ENCODE results near the gene CST7.

CST7 gene, protein sequence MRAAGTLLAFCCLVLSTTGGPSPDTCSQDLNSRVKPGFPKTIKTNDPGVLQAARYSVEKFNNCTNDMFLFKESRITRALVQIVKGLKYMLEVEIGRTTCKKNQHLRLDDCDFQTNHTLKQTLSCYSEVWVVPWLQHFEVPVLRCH

GRCh38 chr20:24948939-24949679 lies at the start of gene CST7:
CST7 (plus strand) TSS chr20:24949269; CDS start chr20:24949506, 237 bp downstream.
- no peak for DNase-seq
- no peak within 1 kb of the TSS for H3K4me3 ChIP-seq
- no peaks in the 10 kb centered on the region for H3K36me3 ChIP-seq
- no peaks in the 10 kb centered on the region for H3K4me1 ChIP-seq
- H3K27me3 ChIP-seq = peaks cover 0 to 12% of the 10 kb centered on the region in 2 donors
- intact Hi-C loops (cut with DNase I; ENCODE audit: low total_unique reads) = no loop called here
- TF ChIP-seq, protein P1, sequence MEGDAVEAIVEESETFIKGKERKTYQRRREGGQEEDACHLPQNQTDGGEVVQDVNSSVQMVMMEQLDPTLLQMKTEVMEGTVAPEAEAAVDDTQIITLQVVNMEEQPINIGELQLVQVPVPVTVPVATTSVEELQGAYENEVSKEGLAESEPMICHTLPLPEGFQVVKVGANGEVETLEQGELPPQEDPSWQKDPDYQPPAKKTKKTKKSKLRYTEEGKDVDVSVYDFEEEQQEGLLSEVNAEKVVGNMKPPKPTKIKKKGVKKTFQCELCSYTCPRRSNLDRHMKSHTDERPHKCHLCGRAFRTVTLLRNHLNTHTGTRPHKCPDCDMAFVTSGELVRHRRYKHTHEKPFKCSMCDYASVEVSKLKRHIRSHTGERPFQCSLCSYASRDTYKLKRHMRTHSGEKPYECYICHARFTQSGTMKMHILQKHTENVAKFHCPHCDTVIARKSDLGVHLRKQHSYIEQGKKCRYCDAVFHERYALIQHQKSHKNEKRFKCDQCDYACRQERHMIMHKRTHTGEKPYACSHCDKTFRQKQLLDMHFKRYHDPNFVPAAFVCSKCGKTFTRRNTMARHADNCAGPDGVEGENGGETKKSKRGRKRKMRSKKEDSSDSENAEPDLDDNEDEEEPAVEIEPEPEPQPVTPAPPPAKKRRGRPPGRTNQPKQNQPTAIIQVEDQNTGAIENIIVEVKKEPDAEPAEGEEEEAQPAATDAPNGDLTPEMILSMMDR (IDR thresholded peaks at IDR 0.05) = no peak
- peaks cover 0 to 18% (median 0%) of the 10 kb centered on the region in 3 donors for H3K9me3 ChIP-seq
- H3K27ac ChIP-seq = no peak within 1 kb of the TSS

GRCh38 chr20:24906806-24907205 lies 42.3 kb upstream of the CST7 start:
- Histone ChIP-seq H3K9me3 (peaks cover 0 to 27% (median 14%) of the 10 kb centered on the region in 3 donors), H3K27ac (no peak overlapping the region), H3K36me3 (no peaks in the 10 kb centered on the region), H3K27me3 (no peaks in the 10 kb centered on the region), H3K4me3 (no peak overlapping the region), H3K4me1 (no peaks in the 10 kb centered on the region)
- intact Hi-C loops (cut with DNase I; ENCODE audit: low total_unique reads) = no loop called here
- DNase-seq = no peak
- TF ChIP-seq, protein P1 (IDR thresholded peaks at IDR 0.05) = no peak

DNA sequence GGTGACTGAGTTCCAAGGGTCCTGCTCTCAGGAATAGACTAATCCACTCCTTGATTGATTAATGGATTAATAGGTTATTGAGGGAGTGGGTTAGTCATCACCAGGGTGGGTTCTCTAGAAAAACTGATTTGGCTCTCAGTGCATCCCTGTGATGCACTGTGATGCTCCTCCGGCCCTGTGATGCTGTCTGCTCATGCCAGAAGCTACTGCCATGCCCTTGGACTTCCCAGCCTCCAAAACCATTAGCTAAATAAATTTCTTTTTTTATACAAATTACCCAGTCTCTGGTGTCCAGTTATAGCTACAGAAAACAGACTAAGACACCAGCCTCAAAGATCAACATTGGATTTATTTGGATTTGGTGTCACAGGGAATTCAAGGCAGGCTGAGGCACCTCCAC lies 40.4 kb upstream of the CST7 start:
- Histone ChIP-seq H3K36me3 (no peaks in the 10 kb centered on the region), H3K27me3 (no peaks in the 10 kb centered on the region), H3K27ac (no peak overlapping the region), H3K9me3 (peaks cover 0 to 27% (median 14%) of the 10 kb centered on the region in 3 donors), H3K4me1 (no peaks in the 10 kb centered on the region), H3K4me3 (no peak overlapping the region)
- TF ChIP-seq, protein P1 (IDR thresholded peaks at IDR 0.05) = no peak
- DNase-seq = no peak
- intact Hi-C loops (cut with DNase I; ENCODE audit: low total_unique reads) = no loop called here

- Histone ChIP-seq H3K36me3 (no peaks in the 10 kb centered on the region), H3K4me3 (no peak overlapping the region), H3K9me3 (peaks cover 0 to 27% (median 14%) of the 10 kb centered on the region in 3 donors), H3K4me1 (no peaks in the 10 kb centered on the region), H3K27ac (no peak overlapping the region), H3K27me3 (no peaks in the 10 kb centered on the region)
- intact Hi-C loops (cut with DNase I; ENCODE audit: low total_unique reads) = no loop called here
- TF ChIP-seq, protein P1 (IDR thresholded peaks at IDR 0.05) = no peak
- DNase-seq = no peak
These were observed 39.8 kb upstream of the CST7 start for GRCh38 chr20:24909086-24909780.

- no peaks in the 10 kb centered on the region for H3K27me3 ChIP-seq
- no peak overlapping the region for H3K4me3 ChIP-seq
- intact Hi-C loops (cut with DNase I; ENCODE audit: low total_unique reads) = loop anchor here (5.0 kb wide), 1 partner anchor 748 kb away; no protein-coding TSS in a partner anchor
- no peaks in the 10 kb centered on the region for H3K36me3 ChIP-seq
- DNase-seq = no peak
- no peak overlapping the region for H3K27ac ChIP-seq
- H3K9me3 ChIP-seq = peaks cover 0 to 27% (median 14%) of the 10 kb centered on the region in 3 donors
- H3K4me1 ChIP-seq = no peaks in the 10 kb centered on the region
- TF ChIP-seq, protein P1 (IDR thresholded peaks at IDR 0.05) = no peak
These were observed 39.2 kb upstream of the CST7 start for GRCh38 chr20:24909861-24910260.

Data from tibial artery (tissue), 4 donors.